Astrocyte of the cerebellum (primary cell): ENCODE data around the gene DHX15.

Experiments
- DNase-seq: peaks from one replicate; pipeline ENCODE4 v3.0.0-alpha.2; 2011; ENCODE audit warnings: low read depth
- H3K4me3 ChIP-seq: 2 replicates; pipeline ENCODE4 v1.5.1; 2011; ENCODE audit warnings: mild to moderate bottlenecking, low read depth, low read length, moderate library complexity
- in situ Hi-C: cut with HindIII; loops from 2 replicates; pipeline ENCODE4 v1.10.0; 2017; ENCODE audit warnings: low sequenced_read_pairs
- TF ChIP-seq, protein P1 (sequence below): IDR thresholded peaks from 2 replicates; pipeline ENCODE4 v1.5.1; 2012; ENCODE audit warnings: low read length, low read depth, moderate library complexity, mild to moderate bottlenecking; ENCODE audit errors: missing control alignments

DHX15 gene

GRCh38 chr4:24615977-24616376 is 31.6 kb upstream of the DHX15 start:
- TF ChIP-seq, protein P1, sequence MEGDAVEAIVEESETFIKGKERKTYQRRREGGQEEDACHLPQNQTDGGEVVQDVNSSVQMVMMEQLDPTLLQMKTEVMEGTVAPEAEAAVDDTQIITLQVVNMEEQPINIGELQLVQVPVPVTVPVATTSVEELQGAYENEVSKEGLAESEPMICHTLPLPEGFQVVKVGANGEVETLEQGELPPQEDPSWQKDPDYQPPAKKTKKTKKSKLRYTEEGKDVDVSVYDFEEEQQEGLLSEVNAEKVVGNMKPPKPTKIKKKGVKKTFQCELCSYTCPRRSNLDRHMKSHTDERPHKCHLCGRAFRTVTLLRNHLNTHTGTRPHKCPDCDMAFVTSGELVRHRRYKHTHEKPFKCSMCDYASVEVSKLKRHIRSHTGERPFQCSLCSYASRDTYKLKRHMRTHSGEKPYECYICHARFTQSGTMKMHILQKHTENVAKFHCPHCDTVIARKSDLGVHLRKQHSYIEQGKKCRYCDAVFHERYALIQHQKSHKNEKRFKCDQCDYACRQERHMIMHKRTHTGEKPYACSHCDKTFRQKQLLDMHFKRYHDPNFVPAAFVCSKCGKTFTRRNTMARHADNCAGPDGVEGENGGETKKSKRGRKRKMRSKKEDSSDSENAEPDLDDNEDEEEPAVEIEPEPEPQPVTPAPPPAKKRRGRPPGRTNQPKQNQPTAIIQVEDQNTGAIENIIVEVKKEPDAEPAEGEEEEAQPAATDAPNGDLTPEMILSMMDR, result no peak
- in situ Hi-C loops, result no loop called here
- DNase-seq, result no peak
- H3K4me3 ChIP-seq, result no peak overlapping the region

GRCh38 chr4:24614881-24615280 is 30.5 kb upstream of the DHX15 start:
- TF ChIP-seq, protein P1, result no peak
- in situ Hi-C loops, result no loop called here
- H3K4me3 ChIP-seq, result no peak overlapping the region
- DNase-seq, result no peak

DNA sequence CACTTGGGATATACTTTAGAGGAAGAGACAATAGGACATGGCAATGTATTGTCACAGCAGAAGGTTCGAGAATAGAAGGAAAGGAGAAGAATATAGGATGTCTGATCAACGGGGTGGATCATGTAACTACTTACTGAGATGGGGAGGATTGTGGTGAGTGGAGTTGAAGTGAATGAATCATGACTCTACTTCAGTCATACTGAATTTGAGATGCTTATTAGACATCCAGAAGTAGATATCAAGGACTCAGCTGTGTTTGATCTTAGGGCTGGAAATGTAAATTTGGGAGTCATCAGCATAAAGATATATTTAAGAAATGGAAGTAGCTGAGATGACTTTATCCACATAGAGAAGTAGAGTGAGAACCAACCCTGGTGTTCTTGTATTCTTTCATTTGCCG is 29.1 kb upstream of the DHX15 start:
- no peak overlapping the region for H3K4me3 ChIP-seq
- in situ Hi-C loops, result no loop called here
- TF ChIP-seq, protein P1, result no peak
- no peak for DNase-seq

DNA sequence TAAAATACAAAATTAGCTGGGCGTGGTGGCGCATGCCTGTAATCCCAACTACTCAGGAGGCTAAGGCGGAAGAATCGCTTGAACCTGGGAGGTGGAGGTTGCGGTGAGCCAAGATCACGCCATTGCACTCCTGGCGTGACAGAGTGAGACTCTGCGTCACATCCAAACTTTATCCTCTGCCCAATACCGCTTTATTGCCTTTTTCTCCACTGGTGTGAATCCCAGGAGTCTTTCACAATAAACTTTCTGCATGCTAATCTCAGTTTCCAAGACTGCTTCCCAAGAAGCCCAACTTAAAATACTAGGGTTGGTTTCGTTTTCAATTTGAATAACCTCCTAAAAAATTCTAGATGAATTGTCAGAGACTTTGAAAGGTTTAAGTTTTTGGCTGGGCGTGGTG is 27.2 kb upstream of the DHX15 start:
- TF ChIP-seq, protein P1, result no peak
- no peak overlapping the region for H3K4me3 ChIP-seq
- DNase-seq, result no peak
- in situ Hi-C loops, result no loop called here

DNA sequence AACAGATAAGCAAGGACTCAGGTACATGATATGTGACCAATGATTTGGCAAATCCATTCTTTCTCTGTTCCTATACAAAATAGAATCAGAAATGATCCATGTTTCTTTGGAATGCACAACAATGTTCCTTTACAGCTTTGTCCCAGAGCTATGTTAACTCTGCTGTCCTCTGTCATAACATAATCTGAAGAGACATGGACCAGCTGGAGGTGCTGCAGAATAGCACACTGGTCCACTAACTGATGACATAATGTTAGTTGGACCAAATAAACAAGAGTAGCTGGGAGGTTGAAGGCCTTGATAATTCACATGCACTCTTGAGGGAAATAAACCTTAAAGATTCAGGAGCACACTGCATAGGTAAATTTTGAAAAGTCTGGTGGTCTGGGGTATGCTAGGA is 23.0 kb upstream of the DHX15 start:
- in situ Hi-C loops, result no loop called here
- TF ChIP-seq, protein P1, result no peak
- no peak overlapping the region for H3K4me3 ChIP-seq
- DNase-seq, result no peak

DNA sequence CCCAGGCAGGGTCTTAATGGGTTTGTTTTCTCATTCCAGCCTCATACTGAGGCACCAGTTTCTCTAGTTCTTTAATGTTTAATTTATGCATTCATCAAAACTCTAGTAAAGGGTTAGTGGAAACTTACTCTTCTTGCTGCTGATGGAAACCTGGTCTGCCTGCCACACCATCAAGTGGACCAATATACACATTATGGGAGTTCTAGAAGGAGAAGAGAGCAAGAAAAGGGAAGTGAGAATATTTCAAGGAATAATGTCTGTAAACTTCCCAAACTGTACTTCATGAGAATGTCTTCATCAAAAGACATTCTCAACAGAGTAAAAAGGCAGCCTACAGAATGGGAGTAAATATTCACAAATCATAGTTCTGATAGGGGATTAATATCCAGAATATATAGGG is 20.9 kb upstream of the DHX15 start:
- in situ Hi-C loops, result no loop called here
- TF ChIP-seq, protein P1, result no peak
- no peak for DNase-seq
- no peak overlapping the region for H3K4me3 ChIP-seq
